Stimulated activated CD4-positive, alpha-beta T cell treated with anti-CD3 and anti-CD28 coated beads, Interleukin-1b, Interleukin-23, amount 100 ng/mL, for 24 hours (primary cell): ENCODE results near the gene CYFIP1.

Source experiments
- DNase-seq, 4 experiments: peaks; one replicate each; pipeline ENCODE4 v3.0.0-alpha.2; 2020; ENCODE audit warnings: low read depth in 4 of 4, low spot score in 1 of 4

CYFIP1 gene

GRCh38 chr15:22819651-22820050 lies 160.5 kb downstream of the CYFIP1 start:
- DNase-seq, result no peak
